Activated CD8-positive, alpha-beta memory T cell treated with anti-CD3 and anti-CD28 coated beads for 48 hours (primary cell): ENCODE measurements around the gene SLC25A22.

Experiments used
- DNase-seq, 3 experiments: peaks; one replicate each; pipeline ENCODE4 v3.0.0-alpha.2; 2020; ENCODE audit warnings: low read depth in 2 of 3, low spot score in 2 of 3

SLC25A22 gene

GRCh38 chr11:774873-775592 lies 23.0 kb downstream of the SLC25A22 start:
- DNase-seq: no peak

GRCh38 chr11:773830-774229 lies 24.3 kb downstream of the SLC25A22 start:
- DNase-seq: no peak

- no peak for DNase-seq
Observed at GRCh38 chr11:773425-773824, 24.7 kb downstream of the SLC25A22 start.

- no peak for DNase-seq
Observed at GRCh38 chr11:772429-773390, 25.4 kb downstream of the SLC25A22 start.

- no peak for DNase-seq
Observed at GRCh38 chr11:771617-772204, 26.4 kb downstream of the SLC25A22 start.

- no peak for DNase-seq
Observed at GRCh38 chr11:770642-771616, 27.2 kb downstream of the SLC25A22 start.

GRCh38 chr11:769887-770641 lies 28.0 kb downstream of the SLC25A22 start:
- DNase-seq: no peak

- DNase-seq: no peak
Observed at GRCh38 chr11:767238-767637, 30.8 kb downstream of the SLC25A22 start.

- no peak for DNase-seq
Observed at GRCh38 chr11:766936-767210, 31.2 kb downstream of the SLC25A22 start.

- DNase-seq: no peak
Observed at GRCh38 chr11:766106-766935, 31.8 kb downstream of the SLC25A22 start.

GRCh38 chr11:765802-766091 lies 32.3 kb downstream of the SLC25A22 start:
- DNase-seq: no peak

- no peak for DNase-seq
Observed at GRCh38 chr11:765025-765801, 32.9 kb downstream of the SLC25A22 start.

GRCh38 chr11:764322-765024 lies 33.6 kb downstream of the SLC25A22 start:
- no peak for DNase-seq

GRCh38 chr11:763549-764321 lies 34.3 kb downstream of the SLC25A22 start:
- no peak for DNase-seq

- DNase-seq: no peak
Observed at GRCh38 chr11:763073-763463, 35.0 kb downstream of the SLC25A22 start.

- no peak for DNase-seq
Observed at GRCh38 chr11:762421-763072, 35.5 kb downstream of the SLC25A22 start.
